Activated CD4-positive, alpha-beta T cell treated with anti-CD3 and anti-CD28 coated beads, Interleukin-10, Interleukin-2, amounts not matched to agents 100 ng/mL and 50 ng/mL, durations not matched to agents 16 hours and 8 hours (primary cell): ENCODE results near the gene WTIP.
A peak's percentile ranks its signal among the peaks of the same experiment; 100 is the strongest.
"Not testable (repeated sequence)": the region's sequence is repeated elsewhere in the genome, so short reads cannot be mapped to it uniquely, and the experiment has no call there.

Experiments used
- DNase-seq: peaks from one replicate; pipeline ENCODE4 v3.0.0-alpha.2; 2020

Gene WTIP

GRCh38 chr19:34480971-34481841 lies at the start of gene WTIP:
TSS of gene WTIP (plus strand) at chr19:34481758. CDS start at chr19:34481975, 217 bp downstream.
- no peak for DNase-seq

DNA sequence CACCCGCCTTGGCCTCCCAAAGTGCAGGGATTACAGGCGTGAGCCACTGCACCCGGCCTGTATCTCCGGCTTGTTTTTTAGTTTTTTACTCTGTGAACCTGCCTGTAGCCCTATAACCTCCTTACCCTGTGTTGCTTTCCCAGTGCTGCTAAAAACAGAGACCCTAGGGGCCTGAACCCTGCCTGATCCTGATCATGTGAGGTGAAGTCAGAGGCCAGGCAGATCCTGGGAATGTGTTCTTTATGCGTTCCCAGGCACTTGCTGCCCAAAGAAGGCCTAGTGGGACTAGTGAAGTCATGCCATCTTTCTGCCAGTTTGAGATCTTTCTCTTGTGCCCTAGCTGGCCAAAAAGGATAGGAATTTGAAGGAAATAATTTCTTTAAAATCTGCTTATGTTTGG lies 48.8 kb upstream of the WTIP start:
- DNase-seq, result no peak

DNA sequence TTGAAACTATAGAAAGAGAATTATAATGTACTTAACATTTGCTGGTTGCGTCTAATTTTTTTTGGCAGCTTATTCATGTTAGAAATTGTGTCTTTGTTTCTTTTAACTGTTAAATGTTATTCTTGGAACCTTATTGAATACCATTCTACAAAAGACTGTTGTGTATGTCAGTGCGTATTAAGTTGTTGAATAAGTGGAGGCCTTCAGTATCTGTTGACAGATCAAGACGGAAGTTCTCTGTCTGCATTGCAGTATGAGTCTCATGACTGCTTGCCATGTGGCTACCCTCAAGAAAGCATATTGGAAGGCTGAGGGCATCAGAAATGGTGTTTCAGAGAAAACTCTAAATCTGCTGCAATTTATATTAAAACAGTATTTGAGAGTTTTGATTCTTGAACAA lies 44.8 kb upstream of the WTIP start:
- no peak for DNase-seq

- no peak for DNase-seq
Observed at GRCh38 chr19:34448191-34448590, 33.4 kb upstream of the WTIP start.

GRCh38 chr19:34452723-34453122 lies 28.8 kb upstream of the WTIP start:
- DNase-seq, result no peak

DNA sequence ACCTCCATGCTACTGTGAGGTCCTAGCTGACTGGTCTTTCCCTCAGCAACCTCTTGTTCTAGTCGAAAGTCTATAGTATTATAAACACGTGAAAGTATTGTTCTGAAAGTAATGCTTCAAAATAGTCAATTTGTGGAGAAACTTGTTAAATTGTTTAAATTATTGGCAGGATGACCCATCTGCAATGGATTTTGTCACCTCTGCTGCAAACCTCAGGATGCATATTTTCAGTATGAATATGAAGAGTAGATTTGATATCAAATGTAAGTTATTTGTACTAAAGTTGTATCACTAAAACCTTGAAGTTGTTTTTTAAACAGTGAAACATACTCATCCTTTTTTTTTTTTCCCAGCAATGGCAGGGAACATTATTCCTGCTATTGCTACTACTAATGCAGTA lies 27.5 kb upstream of the WTIP start:
- no peak for DNase-seq

DNA sequence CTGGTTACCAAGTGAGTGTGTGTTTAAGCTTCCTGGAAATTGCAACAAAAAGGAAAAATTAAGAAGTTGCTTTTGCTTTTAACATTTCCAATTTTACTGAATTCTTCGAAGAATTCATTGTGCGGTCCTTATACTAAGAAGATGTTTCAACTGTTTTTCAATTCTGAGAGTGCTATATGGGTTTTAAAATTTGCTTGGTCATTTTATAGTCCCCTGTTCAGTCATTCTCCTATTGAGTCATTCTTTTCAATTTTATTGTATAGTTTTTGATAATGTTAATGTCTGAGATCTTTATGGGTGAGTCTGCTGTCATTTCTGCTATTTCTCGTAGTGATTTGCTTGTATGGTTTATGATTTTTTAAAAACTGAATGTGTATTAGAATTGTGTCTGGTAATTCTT lies 26.9 kb upstream of the WTIP start:
- DNase-seq, result peak; percentile 25

DNA sequence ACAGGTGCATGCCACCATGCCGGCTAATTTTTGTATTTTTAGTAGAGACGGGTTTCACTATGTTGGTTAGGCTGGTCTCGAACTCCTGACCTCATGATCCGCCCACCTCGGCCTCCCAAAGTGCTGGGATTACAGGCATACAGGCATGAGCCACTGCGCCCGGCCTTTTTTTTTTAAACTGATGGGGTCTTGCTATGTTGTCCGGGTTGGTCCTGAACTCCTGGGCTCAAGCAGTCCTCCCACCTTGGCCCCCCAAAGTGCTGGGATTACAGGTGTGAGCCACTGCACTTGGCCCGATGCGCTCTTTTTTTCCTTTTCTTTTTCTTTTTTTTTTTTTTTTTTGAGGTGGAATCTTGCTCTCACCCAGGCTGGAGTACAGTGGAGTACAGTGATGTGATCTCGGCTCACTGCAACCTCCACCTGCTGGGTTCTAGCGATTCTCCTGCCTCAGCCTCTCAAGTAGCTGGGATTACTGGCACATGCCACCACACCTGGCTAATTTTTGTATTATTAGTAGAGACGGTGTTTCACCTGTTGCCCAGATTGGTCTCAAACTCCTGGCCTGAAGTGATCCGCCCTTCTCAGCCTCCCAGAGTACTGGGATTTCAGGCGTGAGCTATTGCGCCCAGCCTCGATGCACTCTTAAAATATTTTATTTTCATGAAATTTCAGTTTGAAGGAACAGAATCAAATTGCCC lies 25.6 kb upstream of the WTIP start:
- DNase-seq, result not testable (repeated sequence)

DNA sequence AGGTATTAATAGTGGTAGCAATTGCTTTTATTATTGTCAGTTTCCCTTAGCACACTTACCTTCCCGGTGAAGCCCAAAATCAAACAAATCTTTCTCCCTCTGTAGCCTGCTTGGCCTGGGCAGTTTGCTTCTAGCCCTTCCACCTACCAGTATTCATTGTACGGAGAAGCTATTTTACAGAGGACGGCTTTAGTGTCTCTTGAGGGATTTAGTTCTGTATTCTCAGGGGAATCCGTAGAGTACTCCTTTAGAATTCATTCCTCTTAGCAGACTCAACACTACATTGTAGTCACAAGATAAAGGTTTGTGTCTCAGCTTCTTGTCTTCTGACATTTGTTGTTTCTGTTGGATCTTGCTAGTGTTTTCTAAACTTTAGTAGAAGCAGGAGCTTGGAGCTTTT lies 24.1 kb upstream of the WTIP start:
- DNase-seq, result no peak

DNA sequence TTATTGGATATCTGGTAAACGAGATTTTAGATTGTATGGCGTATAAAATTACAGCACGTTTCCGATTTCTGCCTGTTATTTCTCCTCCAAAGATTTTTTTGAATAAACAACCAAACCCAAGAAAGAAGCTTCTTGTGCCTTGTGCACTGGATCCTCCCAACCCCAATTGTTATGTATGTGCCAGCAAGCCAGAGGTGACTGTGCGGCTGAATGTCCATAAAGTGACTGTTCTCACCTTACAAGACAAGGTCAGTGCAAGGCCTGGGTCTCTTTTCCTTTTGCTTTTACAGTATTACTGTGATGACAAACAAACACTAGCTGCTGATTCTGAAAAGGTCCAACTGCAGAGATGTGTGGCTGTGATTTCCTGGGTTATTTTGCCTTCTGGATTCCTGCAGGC lies 22.9 kb upstream of the WTIP start:
- no peak for DNase-seq

DNA sequence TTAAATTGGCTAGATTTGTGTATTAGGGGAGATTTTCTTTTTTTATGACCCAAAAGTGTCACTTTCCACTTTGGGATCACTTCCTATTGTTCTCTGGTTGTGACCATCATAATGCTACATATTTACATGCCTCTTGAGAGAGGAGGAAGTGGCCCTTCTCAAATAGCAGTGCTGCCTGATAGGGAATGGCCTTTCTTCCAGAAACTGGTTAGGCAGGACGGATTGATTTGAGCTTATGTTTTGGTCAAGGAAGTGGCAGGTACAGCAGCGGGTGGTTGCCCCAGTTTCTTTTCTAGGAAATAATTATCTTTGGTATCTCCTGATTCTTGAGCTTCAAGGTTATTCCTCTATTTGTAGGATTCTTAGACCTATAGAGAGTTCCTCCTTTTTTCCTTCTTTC lies 21.9 kb upstream of the WTIP start:
- DNase-seq, result no peak

DNA sequence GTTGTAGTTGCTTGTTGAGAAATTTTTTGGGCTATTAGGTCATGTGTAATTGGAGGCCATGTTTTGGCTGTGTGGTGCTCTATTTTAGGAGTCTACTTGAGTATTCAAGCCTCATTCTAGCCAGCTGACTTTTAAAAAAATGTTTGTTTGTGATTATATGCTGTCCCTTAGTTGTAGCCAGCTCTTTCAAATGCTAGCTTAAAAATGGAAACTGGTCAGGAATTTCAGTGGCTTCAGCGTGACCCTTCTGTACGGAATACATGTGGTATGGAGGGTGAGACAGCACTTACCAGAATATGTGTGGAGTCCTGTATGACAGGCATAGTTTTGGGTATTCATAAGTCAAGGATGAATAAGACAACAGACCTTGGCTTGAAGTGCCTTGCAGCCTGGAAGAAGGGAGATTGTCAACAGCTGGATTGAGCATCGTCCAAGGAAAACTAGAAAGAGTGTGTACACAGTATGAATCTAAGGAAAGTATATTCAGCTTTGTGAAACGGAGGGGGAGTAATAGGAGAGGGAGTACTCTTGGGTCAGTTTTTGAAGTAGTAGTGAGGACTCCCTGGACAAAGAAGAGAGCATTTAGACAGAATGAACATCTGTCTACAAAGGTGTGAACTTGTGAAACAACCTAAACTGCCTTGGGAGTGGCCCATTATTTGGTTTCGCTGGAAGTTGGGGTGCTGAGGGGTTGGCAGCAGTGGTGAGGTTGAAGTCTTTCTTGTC lies 20.0 kb upstream of the WTIP start:
- no peak for DNase-seq

DNA sequence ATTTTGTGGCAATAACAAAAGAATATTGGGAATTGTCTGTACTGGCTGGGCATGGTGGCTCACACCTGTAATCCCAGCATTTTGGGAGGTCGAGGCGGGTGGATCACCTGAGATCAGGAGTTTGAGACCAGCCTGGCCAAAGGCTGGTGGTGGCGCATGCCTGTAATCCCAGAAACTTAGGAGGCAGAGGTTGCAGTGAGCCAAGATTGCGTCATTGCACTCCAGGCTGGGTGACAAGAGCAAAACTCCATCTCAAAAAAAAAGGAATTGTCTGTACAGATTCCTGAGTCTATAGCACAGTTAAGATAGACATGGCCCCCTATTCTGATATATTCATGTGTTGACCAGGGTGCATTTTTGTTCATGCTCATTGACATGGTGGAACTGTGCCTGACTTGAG lies 16.8 kb upstream of the WTIP start:
- not testable (repeated sequence) for DNase-seq

DNA sequence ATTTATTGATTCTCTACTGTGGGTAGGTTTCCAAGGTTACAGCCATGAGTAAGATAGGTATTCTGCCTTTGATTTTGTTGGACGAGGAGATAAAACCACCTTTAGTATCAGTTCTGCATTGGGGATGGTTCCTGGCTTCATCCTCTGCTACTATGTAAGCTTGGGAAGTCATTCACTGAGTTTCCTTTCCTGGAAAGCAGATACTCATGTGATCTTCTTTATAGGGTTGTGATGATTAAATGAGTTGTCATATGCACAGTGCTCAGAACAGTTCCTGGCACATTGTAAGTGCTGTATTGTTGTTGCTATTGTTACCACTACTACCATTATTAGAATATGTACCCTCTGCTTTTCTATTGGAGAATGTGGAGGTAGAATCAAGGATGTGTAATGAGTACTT lies 13.1 kb upstream of the WTIP start:
- no peak for DNase-seq

- not testable (repeated sequence) for DNase-seq
Observed at GRCh38 chr19:34469026-34469425, 12.5 kb upstream of the WTIP start.

GRCh38 chr19:34471906-34472700 lies 9.5 kb upstream of the WTIP start:
- no peak for DNase-seq

GRCh38 chr19:34474233-34474989 lies 7.1 kb upstream of the WTIP start:
- no peak for DNase-seq

DNA sequence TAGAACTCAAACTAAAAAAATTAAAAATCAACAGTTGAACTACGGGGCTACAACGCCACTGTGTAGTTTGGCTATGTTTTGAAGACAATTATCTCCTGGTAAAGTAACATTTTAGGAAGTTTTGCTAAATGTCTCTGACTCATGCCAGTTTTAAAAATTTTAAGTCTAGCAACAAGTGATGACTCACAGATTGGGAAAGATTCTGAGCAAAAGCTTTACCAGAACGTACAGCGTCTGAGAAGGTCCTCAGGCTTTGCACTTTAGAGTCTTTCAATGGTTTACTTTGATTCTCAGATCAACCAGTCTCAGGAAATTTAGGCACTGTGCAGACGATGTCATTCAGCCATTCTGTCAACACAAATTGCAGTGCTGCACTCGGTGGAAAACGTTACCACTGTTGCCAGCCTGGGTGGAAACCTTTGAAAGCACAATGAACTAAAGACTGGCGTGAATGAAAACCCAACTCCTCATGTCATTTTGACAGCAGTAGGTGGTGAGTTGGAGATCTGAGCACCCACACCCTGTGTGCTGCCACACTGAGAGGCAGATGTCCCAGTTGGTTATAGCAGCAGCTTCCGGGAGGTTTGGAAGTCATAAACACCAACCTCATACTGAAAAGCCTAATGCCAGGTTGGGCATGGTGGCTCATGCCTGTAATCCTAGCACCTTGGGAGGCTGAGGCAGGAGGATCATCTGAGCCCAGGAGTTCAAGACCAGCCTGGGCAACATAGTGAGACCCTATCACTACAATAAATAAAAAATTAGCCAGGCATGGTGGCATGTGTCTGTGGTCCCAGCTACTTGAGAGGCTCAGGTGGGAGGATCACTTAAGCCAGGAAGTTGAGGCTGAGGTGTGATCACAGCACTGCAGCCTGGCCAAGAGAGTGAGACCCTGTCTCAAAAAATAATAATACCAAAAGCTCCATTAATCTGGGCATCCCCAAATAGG lies 6.3 kb upstream of the WTIP start:
- peak; percentile 57 for DNase-seq

- DNase-seq, result no peak
Observed at GRCh38 chr19:34475975-34476594, 5.5 kb upstream of the WTIP start.

DNA sequence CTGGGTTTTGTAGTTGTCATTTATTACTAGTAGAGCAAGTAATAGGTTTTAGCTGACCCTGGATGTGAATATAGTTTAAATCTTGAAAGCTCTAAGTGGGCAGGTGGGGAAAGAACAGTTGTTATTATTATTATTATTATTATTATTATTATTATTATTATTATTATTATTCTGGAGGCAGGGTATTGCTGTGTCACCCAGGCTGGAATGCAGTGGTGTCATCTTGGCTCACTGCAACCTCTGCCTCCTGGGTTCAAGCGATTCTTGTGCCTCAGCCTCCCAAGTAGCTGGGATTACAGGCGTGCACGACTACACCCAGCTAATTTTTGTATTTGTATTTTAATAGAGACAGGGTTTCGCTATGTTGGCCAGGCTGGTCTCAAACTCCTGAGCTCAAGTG lies 3.1 kb upstream of the WTIP start:
- not testable (repeated sequence) for DNase-seq
